ENCODE measurements around the gene ITPA. TPM values are rescaled to one million over a fixed set of nuclear protein-coding genes. Genes with fewer than 3 reads are reported as not detected.
A peak's percentile ranks its signal among the peaks of the same experiment; 100 is the strongest.

ITPA gene
- total and polyA plus RNA-seq, 2 of the 13 experiments (the other 11 are each of a cell fraction or from before 2014, with no cell fraction given) = 60.1 to 103 TPM

DNA sequence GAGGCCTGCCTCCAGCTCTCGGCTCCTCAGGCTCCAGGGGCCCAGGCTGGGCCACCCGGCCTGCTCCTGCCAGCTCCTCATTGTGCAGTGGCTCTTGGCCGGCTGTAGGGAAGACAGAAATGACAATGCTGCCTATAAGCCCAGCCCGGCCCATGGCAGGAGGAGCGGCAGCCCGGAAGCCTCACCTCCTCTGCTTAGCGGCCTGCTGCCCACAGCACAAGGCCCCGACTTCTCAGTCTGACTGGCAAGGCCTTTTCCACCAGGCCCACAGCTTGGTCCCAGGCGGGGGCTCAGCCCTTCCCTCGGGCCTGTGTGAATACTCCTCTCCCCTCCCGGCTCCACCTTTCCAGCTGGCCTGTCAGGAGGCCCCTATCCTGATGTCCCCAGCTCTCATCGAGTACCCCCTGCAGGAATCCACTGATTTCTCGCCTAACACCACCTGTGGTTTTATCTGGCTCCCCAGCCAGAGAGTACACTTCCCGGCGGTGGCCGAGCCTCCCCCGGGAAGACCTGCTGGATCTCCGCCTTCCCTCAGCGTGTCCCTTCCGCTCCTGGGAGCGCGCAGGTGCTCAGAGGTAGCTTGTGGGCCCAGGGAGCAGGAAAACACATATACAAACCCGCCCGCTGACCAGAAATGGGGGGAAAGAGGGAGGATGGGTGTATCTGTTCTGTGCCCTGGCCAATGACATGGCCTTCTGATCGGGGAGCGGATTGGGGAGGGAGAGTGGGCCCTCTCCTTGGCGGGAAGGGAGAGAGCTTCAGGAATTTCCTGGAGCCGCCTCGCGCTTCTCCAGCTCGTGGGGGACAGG lies 5.8 kb upstream of the ITPA start (continued):
- peak; percentile 96; the same call in 1 of the 2 replicates for TF ChIP-seq ZNF33A (CRISPR knock-in tag; IDR thresholded peaks at IDR 0.05; ENCODE audit: borderline replicate concordance)
- no peak for TF ChIP-seq HNRNPL (IDR thresholded peaks at IDR 0.05; ENCODE audit: low read depth, low read length)
- TF ChIP-seq ZNF616 (CRISPR knock-in tag; IDR thresholded peaks at IDR 0.05; ENCODE audit: low read depth) = no peak
- TF ChIP-seq ZNF264 (CRISPR knock-in tag; IDR thresholded peaks at IDR 0.05) = peak; percentile 15; the same call in 1 of the 2 replicates
- TF ChIP-seq, protein P1, sequence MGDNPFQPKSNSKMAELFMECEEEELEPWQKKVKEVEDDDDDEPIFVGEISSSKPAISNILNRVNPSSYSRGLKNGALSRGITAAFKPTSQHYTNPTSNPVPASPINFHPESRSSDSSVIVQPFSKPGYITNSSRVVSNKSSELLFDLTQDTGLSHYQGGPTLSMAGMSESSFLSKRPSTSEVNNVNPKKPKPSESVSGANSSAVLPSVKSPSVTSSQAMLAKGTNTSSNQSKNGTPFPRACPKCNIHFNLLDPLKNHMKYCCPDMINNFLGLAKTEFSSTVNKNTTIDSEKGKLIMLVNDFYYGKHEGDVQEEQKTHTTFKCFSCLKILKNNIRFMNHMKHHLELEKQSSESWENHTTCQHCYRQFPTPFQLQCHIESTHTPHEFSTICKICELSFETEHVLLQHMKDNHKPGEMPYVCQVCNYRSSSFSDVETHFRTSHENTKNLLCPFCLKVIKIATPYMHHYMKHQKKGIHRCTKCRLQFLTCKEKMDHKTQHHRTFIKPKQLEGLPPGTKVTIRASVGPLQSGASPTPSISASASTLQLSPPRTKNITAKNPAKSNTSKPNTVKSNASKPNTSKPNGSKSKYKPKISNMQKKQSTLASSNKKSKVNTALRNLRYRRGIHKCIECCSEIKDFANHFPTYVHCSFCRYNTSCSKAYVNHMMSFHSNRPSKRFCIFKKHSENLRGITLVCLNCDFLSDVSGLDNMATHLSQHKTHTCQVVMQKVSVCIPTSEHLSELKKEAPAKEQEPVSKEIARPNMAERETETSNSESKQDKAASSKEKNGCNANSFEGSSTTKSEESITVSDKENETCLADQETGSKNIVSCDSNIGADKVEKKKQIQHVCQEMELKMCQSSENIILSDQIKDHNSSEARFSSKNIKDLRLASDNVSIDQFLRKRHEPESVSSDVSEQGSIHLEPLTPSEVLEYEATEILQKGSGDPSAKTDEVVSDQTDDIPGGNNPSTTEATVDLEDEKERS (CRISPR knock-in tag; IDR thresholded peaks at IDR 0.05) = peak; percentile 42; the same call in 1 of the 2 replicates
- TF ChIP-seq, protein P2, sequence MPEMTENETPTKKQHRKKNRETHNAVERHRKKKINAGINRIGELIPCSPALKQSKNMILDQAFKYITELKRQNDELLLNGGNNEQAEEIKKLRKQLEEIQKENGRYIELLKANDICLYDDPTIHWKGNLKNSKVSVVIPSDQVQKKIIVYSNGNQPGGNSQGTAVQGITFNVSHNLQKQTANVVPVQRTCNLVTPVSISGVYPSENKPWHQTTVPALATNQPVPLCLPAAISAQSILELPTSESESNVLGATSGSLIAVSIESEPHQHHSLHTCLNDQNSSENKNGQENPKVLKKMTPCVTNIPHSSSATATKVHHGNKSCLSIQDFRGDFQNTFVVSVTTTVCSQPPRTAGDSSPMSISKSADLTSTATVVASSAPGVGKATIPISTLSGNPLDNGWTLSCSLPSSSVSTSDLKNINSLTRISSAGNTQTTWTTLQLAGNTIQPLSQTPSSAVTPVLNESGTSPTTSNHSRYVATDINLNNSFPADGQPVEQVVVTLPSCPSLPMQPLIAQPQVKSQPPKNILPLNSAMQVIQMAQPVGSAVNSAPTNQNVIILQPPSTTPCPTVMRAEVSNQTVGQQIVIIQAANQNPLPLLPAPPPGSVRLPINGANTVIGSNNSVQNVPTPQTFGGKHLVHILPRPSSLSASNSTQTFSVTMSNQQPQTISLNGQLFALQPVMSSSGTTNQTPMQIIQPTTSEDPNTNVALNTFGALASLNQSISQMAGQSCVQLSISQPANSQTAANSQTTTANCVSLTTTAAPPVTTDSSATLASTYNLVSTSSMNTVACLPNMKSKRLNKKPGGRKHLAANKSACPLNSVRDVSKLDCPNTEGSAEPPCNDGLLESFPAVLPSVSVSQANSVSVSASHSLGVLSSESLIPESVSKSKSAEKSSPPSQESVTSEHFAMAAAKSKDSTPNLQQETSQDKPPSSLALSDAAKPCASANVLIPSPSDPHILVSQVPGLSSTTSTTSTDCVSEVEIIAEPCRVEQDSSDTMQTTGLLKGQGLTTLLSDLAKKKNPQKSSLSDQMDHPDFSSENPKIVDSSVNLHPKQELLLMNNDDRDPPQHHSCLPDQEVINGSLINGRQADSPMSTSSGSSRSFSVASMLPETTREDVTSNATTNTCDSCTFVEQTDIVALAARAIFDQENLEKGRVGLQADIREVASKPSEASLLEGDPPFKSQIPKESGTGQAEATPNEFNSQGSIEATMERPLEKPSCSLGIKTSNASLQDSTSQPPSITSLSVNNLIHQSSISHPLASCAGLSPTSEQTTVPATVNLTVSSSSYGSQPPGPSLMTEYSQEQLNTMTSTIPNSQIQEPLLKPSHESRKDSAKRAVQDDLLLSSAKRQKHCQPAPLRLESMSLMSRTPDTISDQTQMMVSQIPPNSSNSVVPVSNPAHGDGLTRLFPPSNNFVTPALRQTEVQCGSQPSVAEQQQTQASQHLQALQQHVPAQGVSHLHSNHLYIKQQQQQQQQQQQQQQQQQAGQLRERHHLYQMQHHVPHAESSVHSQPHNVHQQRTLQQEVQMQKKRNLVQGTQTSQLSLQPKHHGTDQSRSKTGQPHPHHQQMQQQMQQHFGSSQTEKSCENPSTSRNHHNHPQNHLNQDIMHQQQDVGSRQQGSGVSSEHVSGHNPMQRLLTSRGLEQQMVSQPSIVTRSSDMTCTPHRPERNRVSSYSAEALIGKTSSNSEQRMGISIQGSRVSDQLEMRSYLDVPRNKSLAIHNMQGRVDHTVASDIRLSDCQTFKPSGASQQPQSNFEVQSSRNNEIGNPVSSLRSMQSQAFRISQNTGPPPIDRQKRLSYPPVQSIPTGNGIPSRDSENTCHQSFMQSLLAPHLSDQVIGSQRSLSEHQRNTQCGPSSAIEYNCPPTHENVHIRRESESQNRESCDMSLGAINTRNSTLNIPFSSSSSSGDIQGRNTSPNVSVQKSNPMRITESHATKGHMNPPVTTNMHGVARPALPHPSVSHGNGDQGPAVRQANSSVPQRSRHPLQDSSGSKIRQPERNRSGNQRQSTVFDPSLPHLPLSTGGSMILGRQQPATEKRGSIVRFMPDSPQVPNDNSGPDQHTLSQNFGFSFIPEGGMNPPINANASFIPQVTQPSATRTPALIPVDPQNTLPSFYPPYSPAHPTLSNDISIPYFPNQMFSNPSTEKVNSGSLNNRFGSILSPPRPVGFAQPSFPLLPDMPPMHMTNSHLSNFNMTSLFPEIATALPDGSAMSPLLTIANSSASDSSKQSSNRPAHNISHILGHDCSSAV (CRISPR knock-in tag; IDR thresholded peaks at IDR 0.05; ENCODE audit: borderline replicate concordance) = peak; percentile 45; the same call in 1 of the 2 replicates
- TF ChIP-seq ZNF225 (CRISPR knock-in tag; IDR thresholded peaks at IDR 0.05) = peak; percentile 90
- 0 out of 2 replicates have a peak, but pooled peaks have one; percentile 70 for TF ChIP-seq SNAI1 (CRISPR knock-in tag; IDR thresholded peaks at IDR 0.05; ENCODE audit: borderline replicate concordance)
- no peak for TF ChIP-seq XRCC5 (optimal IDR thresholded peaks at IDR 0.05; ENCODE audit: low read length)
- 0 out of 2 replicates have a peak, but pooled peaks have one; percentile 27 for TF ChIP-seq CHCHD3 (CRISPR knock-in tag; IDR thresholded peaks at IDR 0.05)
- peak; percentile 24; the same call in 1 of the 2 replicates for TF ChIP-seq ESRRA (CRISPR knock-in tag; IDR thresholded peaks at IDR 0.05; ENCODE audit: low read depth)
- TF ChIP-seq SP1 (IDR thresholded peaks at IDR 0.05) = no peak
- no peak for TF ChIP-seq SP1 (CRISPR knock-in tag; IDR thresholded peaks at IDR 0.05)
- TF ChIP-seq, protein P3, sequence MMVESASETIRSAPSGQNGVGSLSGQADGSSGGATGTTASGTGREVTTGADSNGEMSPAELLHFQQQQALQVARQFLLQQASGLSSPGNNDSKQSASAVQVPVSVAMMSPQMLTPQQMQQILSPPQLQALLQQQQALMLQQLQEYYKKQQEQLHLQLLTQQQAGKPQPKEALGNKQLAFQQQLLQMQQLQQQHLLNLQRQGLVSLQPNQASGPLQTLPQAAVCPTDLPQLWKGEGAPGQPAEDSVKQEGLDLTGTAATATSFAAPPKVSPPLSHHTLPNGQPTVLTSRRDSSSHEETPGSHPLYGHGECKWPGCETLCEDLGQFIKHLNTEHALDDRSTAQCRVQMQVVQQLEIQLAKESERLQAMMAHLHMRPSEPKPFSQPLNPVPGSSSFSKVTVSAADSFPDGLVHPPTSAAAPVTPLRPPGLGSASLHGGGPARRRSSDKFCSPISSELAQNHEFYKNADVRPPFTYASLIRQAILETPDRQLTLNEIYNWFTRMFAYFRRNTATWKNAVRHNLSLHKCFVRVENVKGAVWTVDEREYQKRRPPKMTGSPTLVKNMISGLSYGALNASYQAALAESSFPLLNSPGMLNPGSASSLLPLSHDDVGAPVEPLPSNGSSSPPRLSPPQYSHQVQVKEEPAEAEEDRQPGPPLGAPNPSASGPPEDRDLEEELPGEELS (CRISPR knock-in tag; IDR thresholded peaks at IDR 0.05) = peak; percentile 2
- peak; percentile 81 for TF ChIP-seq SPEN (CRISPR knock-in tag; IDR thresholded peaks at IDR 0.05; ENCODE audit: low read depth)

Measured in HepG2 (cell line).